ENCODE data around the gene ZAP70.

Gene ZAP70

DNA sequence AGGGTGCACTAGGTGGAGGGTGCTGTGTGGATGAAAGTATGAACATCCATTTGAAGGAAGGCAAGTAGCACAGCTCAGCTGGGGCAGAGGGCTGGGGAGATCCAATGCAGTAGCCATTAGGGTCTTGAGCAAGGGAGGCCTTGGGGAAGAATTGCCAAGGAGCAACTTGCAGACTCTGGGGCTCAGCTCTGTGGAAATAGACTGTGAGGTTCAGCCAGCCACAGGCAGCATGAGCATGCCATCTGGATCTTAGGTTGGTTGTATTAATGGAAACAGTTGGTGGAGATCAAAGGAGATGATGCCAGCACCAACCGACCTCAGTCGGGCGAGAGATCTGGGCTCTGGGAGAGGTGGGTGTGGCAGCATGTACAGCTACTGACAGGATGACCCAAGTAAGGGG is 5.6 kb downstream of the ZAP70 start:
- H3K4me3 ChIP-seq (ENCODE audit: low read depth, low read length) = no peak overlapping the region
- TF ChIP-seq, protein P1, sequence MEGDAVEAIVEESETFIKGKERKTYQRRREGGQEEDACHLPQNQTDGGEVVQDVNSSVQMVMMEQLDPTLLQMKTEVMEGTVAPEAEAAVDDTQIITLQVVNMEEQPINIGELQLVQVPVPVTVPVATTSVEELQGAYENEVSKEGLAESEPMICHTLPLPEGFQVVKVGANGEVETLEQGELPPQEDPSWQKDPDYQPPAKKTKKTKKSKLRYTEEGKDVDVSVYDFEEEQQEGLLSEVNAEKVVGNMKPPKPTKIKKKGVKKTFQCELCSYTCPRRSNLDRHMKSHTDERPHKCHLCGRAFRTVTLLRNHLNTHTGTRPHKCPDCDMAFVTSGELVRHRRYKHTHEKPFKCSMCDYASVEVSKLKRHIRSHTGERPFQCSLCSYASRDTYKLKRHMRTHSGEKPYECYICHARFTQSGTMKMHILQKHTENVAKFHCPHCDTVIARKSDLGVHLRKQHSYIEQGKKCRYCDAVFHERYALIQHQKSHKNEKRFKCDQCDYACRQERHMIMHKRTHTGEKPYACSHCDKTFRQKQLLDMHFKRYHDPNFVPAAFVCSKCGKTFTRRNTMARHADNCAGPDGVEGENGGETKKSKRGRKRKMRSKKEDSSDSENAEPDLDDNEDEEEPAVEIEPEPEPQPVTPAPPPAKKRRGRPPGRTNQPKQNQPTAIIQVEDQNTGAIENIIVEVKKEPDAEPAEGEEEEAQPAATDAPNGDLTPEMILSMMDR (IDR thresholded peaks at IDR 0.05; ENCODE audit: low read depth, low read length) = no peak

DNA sequence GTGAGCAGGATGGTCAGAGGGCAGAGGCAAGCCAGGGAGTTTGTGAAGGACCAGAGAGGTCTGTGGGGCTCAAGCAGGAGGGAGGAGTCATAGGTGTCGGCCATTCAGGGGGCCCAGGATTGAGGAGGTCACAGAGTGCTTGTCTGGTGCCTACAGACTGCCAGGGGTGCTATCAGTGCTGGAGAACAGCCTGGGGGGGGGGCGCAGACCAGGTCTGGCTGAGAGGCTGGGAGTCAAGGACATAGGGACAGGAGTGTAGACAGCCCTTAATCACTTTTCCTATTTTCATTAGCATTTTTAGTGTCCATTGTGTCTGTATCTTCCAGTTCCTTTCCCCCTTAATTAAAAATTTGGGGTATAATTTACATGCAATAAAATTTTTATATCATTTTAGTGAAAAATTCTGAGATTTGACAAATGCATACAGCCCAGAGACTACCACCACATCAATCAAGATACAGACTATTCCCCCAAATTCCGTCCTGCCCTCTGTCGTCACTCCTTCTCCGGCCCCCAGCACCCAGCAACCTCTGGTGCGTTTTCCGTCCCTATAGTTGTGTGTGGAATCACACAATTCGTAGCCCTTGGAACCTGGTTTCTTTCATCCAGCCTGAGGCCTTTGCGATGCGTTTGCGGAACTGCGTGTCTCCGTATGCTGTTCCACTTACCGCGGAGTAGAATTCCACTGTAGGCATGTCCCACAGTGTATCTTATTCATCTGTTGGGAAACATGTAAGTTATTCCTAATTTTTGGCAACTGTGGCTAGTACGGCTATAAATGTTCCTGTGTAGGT is 6.2 kb downstream of the ZAP70 start:
- TF ChIP-seq, protein P1 (IDR thresholded peaks at IDR 0.05; ENCODE audit: low read depth, low read length) = no peak
- no peak overlapping the region for H3K4me3 ChIP-seq (ENCODE audit: low read depth, low read length)

DNA sequence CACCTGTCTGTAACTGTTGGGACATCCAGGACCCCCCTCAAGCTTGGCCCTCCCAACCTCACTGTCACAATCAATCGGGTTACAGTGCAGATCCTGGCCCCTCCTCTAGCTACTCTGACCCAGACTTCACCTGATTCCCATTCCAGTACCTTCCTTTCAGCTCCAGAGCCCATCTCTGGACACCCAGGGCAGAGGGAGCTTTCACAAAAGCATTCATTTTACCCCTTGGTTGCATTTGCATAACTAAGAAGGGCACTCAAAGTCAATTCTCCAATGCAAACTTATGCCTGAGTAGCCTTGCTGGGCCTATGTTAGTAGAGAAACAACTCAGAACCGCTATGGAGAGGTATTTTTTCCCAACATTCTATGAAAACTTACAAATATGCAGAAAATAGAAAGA is 7.4 kb downstream of the ZAP70 start:
- TF ChIP-seq, protein P1 (IDR thresholded peaks at IDR 0.05; ENCODE audit: low read depth, low read length) = no peak
- H3K4me3 ChIP-seq (ENCODE audit: low read depth, low read length) = no peak overlapping the region

DNA sequence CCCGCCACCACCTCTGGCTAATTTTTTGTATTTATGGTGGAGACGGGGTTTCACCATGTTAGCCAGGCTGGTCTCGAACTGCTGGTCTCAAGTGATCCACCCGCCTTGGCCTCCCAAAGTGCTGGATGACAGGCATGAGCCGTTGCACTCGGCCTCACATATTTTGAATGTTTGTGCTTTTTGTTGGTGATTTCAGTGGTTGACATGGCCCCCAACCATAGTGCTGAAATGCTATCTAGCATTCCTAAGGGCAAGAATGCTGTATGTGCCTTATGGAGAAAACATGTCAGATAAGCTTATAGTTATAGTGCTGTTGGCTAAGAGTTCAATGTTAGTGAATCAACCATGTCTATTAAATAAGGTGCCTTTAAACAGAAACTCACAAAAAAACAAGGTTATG is 8.9 kb downstream of the ZAP70 start:
- TF ChIP-seq, protein P1 (IDR thresholded peaks at IDR 0.05; ENCODE audit: low read depth, low read length) = no peak
- no peak overlapping the region for H3K4me3 ChIP-seq (ENCODE audit: low read depth, low read length)

DNA sequence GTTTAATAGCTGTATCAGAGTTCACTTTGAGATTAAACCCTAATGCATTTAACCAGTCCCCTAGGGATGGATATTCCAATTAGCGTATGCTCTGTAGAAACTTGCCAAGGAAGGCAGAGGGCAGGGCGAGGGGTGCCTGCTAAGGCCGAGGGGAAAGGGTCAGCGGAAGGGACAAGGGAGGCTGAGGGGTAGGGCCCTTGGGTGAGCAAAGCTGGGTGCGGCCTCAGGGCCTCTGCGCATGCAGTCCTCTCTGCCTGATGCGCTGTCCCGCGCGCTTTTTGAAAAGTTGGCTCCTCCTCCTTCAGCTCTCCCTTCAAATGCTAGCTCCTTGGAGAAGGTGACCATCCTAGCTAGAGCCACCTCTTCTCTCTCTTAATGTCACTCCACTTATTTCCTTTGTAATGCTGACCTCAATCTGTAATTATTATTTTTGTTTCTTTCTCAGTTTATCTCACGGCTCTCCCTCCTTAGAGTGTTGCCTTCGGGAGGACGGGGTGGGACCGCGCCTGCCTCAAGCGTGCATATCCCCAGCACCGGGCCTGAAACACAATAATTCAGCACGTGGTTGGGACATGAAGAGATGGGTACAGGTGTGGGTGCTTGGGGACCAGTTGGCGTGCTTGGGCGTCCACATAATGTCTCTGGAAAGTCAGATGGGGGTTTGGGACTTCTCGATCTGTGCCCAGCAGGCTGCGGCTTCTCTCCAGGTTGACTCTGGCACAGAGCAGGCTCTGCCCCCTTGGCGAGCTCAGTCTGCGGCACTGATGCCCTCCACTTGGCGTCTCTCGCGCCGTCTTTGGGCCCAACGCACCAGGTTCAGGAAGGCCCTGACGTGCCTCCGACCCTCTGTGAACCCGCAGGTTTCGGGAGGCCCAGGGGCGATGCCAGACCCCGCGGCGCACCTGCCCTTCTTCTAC is 10.0 kb downstream of the ZAP70 start:
- H3K4me3 ChIP-seq (ENCODE audit: low read depth, low read length) = no peak overlapping the region
- TF ChIP-seq, protein P1 (IDR thresholded peaks at IDR 0.05; ENCODE audit: low read depth, low read length) = no peak

DNA sequence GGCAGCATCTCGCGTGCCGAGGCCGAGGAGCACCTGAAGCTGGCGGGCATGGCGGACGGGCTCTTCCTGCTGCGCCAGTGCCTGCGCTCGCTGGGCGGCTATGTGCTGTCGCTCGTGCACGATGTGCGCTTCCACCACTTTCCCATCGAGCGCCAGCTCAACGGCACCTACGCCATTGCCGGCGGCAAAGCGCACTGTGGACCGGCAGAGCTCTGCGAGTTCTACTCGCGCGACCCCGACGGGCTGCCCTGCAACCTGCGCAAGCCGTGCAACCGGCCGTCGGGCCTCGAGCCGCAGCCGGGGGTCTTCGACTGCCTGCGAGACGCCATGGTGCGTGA is 10.7 kb downstream of the ZAP70 start:
- H3K4me3 ChIP-seq (ENCODE audit: low read depth, low read length) = no peak overlapping the region
- TF ChIP-seq, protein P1 (IDR thresholded peaks at IDR 0.05; ENCODE audit: low read depth, low read length) = no peak

DNA sequence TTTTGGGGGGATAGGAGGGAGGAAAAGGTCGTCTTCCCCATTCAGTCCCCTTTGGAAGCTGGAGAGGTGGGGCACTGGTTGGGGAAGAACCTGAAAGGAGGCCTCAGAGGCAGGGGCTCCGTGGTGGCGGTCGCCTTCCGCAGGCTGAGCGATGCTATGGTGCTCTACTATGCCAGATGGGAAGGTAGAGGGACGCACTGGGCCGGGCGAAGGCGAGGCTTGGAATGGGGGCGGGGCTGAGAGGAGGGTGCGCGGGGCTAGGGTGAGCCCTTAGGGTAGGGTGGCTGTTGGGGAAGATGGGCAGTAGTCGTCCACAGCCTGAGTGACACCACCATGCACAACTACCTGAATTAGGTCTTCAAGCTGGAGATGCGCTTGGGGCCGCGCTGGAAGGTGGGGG is 11.1 kb downstream of the ZAP70 start:
- TF ChIP-seq, protein P1 (IDR thresholded peaks at IDR 0.05; ENCODE audit: low read depth, low read length) = no peak
- no peak overlapping the region for H3K4me3 ChIP-seq (ENCODE audit: low read depth, low read length)

Data from WI38 (cell line).